GM13976 (cell line): Measurements from ENCODE around the gene GPX3.

Experiments used
- DNase-seq: peaks from one replicate; pipeline ENCODE4 v3.0.0; 2012; ENCODE audit warnings: low spot score
- in situ Hi-C: fragments of 300-500 bp; cut with MboI; formaldehyde crosslinking; loops from one replicate; pipeline ENCODE4 v1.12.0; 2022; ENCODE audit warnings: low sequenced_read_pairs, mixed read lengths, inconsistent platforms; ENCODE audit not compliant: unreplicated experiment
- TF ChIP-seq, protein P1 (sequence below): IDR thresholded peaks from 2 replicates; pipeline ENCODE4 v1.5.1; 2012; ENCODE audit warnings: borderline replicate concordance, mild to moderate bottlenecking; ENCODE audit not compliant: insufficient read depth; ENCODE audit errors: extremely low read depth, missing control alignments, control extremely low read depth

The GPX3 gene

GRCh38 chr5:151036556-151036955, 16.2 kb downstream of the GPX3 start:
- TF ChIP-seq, protein P1, sequence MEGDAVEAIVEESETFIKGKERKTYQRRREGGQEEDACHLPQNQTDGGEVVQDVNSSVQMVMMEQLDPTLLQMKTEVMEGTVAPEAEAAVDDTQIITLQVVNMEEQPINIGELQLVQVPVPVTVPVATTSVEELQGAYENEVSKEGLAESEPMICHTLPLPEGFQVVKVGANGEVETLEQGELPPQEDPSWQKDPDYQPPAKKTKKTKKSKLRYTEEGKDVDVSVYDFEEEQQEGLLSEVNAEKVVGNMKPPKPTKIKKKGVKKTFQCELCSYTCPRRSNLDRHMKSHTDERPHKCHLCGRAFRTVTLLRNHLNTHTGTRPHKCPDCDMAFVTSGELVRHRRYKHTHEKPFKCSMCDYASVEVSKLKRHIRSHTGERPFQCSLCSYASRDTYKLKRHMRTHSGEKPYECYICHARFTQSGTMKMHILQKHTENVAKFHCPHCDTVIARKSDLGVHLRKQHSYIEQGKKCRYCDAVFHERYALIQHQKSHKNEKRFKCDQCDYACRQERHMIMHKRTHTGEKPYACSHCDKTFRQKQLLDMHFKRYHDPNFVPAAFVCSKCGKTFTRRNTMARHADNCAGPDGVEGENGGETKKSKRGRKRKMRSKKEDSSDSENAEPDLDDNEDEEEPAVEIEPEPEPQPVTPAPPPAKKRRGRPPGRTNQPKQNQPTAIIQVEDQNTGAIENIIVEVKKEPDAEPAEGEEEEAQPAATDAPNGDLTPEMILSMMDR, result no peak
- no peak for DNase-seq
- in situ Hi-C loops, result no loop called here

- in situ Hi-C loops, result no loop called here
- DNase-seq, result no peak
- TF ChIP-seq, protein P1, result no peak
Measured at GRCh38 chr5:151037561-151038411, 17.4 kb downstream of the GPX3 start.

DNA sequence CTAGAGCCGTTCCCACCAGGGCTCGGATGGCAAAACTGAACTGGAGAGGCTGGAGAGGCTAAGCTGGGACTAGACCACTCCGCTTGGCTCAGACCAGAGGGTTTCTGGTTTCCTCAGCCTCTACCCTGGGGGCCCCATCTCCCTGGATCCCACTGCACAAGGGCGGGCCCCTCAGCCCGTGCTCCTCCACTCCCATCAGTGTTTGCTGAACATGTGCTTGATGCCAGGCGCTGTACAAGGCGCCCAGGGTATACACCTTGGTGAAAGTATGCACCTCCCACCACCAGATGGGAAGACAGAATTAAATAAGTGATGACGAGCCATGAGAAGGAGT, 18.0 kb downstream of the GPX3 start:
- in situ Hi-C loops, result no loop called here
- TF ChIP-seq, protein P1, result no peak
- DNase-seq, result no peak

GRCh38 chr5:151038801-151039238, 18.4 kb downstream of the GPX3 start:
- TF ChIP-seq, protein P1, result no peak
- in situ Hi-C loops, result no loop called here
- no peak for DNase-seq

DNA sequence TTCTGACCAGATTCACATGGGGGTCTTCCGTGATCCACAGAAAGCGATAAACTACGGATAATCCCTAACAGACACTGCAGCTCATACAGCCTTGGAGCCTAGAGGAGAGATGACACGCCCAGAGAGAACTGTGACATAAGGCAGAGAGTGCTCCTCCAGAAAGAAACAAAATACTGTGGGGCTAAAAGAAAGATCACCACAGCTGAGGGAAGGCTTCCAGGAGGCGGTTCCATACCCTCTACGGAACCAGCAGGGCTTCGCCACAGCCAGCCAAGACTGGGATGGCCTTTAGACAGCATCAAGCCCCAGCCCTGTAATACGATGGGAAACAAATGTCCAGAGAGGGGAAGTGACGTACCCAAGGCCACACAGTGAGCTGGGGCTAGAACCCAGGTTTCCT, 19.3 kb downstream of the GPX3 start:
- in situ Hi-C loops, result no loop called here
- TF ChIP-seq, protein P1, result no peak
- no peak for DNase-seq

DNA sequence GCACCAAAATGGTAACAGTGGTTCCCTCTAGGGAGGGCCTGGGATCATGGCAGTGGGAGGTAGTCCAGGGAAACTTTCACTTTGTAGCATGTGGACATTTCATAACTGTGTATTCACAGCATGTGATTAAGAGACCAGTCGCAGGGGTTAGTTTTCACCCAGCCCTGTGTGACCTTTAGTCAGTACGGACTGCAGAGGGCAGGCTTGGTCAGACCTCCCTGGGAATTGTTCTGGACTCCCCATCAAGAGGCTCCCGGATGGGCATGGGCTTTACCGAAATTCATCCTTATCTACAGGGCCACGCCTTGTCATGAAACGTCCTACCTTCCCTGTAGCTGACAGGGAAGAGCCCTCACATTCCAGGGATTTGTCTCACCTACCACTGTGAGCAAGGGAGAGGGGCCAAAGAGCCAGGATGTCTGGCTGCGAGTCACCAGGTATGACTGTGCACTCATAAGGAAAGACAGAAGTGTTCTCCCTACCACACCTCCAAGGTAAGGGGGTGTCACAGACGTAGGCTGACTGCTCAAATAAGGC, 19.9 kb downstream of the GPX3 start:
- DNase-seq, result no peak
- in situ Hi-C loops, result no loop called here
- TF ChIP-seq, protein P1, result no peak
